H7 (cell line): ENCODE results near the gene GNAZ. TPM values are rescaled to one million over a fixed set of nuclear protein-coding genes. Genes with fewer than 3 reads are reported as not detected.
"Not testable (repeated sequence)": the region's sequence is repeated elsewhere in the genome, so short reads cannot be mapped to it uniquely, and the experiment has no call there.

Experiments used
- DNase-seq: peaks from one replicate; pipeline ENCODE4 v3.0.0; 2012
- H3K27me3 ChIP-seq: 2 replicates; pipeline ENCODE4 v1.6.0; 2011; ENCODE audit warnings: mild to moderate bottlenecking, low read length; ENCODE audit not compliant: control insufficient read depth, insufficient read depth
- H3K36me3 ChIP-seq: replicated peaks from 2 replicates; pipeline ENCODE4 v1.5.1; 2011; ENCODE audit warnings: low read length; ENCODE audit not compliant: control insufficient read depth, insufficient read depth
- H3K4me3 ChIP-seq: 2 replicates; pipeline ENCODE4 v1.5.1; 2011; ENCODE audit warnings: low read depth, mild to moderate bottlenecking, control low read depth, low read length, moderate library complexity; ENCODE audit not compliant: insufficient read depth
- total RNA-seq: library from RNA; depleted of rRNA; stranded (reverse); fragments of >200 nt; shearing (Covaris generic); gene quantifications from 2 replicates; pipeline ENCODE4 v1.2.3, GENCODE V29; 2014; rRNA removed

GNAZ gene
- 18.0 and 24.4 TPM in 2 replicates for total RNA-seq

DNA sequence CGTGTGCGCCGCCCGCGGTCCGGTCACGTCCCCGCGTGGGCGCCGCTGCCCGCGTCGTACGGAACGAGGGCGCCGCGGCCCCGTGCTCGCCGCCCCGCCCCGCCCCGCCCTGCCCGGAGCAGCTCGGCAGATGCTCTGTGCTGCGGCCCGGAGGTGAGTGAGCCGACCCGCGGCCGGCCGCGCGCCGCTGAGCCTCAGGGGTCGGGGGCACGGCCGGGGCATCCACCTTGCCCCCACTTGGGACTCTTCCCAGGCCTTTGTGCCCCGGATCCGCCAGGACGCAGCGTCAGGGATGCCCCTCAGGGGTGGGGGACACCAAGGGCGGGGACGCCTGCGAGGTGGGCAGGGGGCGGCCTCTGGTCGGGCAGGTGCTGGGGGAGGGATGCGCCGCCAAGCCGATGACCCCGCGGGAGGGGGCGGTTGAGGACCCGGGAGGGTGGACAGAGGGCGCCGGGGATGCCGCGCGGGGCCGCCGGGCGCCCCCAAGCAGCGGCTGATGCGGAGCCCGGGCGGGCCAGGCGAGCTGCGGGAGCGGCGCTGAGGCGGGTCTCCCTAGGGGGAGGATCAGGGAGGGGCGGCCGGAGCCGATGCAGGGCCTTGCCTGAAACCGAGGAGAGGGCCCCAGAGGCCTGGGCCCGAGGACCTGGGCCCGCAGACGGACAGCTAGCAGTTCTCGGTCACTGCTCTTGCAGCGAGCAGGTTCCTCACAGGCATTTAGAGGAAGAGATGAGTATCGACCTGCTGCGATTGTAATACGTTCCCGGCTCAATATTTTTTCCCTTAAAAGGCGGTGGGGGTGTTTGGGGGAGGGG is at the start of gene GNAZ:
GNAZ (plus strand) TSS at position 102 of the 812 bp plus-strand sequence. CDS start 25,177 bp downstream, outside the sequence.
- peaks cover 32% of the 10 kb centered on the region for H3K27me3 ChIP-seq
- H3K36me3 ChIP-seq = no peaks in the 10 kb centered on the region
- DNase-seq = peak; percentile 90
- peak within 1 kb of the TSS; percentile 79 for H3K4me3 ChIP-seq

DNA sequence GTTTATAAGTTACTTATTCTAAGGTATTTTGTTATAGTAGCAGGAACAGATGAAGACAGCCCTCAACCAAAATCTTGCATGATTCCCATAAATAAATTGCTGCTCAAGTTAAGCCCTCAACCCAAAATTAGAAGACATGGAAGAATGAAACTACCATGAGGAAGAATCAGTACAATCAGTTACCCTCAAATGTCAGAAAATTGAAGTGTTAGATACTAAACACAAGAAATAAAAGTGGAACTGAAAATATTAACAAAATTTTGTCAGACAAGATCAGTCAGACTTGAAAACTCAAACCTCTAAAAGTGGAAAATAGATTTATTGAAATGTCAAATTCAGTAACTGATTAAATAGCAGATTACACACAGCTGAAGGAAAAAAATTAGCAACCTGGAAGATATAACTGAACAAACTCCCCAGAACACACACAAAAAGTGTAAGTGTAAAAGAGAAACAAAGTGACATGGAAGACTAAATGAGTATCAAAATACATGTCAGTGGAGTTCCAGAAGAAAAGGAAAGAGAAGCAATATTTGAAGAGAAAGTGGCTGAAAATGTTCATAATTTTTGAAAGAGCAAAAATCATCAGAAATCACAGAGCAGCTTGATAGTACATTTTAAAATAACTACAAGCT is 49.5 kb upstream of the GNAZ start:
- Histone ChIP-seq H3K36me3 (no peaks in the 10 kb centered on the region), H3K27me3 (peaks cover 2% of the 10 kb centered on the region), H3K4me3 (no peak overlapping the region)
- DNase-seq = no peak

DNA sequence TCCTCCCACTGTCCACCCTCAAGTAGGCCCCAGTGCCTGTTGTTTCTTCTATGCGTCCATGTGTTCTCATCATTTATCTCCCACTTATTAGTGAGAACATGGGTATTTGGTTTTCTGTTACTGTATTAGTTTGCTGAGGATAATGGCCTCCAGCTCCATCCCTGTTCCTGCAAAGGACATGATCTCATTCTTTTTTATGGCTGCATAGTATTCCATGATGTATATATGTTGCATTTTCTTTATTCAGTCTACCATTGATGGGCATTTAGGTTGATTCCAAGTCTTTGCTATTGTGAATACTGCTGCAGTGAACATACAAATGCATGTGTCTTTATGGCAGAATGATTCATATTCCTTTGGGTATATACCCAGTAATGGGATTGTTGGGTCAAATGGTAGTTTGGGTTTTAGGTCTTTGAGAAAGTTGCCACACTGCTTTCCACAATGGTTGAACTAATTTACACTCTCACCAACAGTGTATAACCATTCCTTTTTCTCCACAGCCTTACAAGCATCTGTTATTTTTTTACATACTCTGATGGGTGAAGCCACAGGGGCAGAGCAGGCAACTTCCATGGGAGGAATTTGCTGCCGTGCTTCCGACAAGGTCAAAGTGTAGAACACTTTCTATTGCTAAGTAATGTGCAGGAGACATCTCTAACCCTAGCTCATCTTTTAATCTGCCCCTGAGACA is 48.5 kb upstream of the GNAZ start:
- not testable (repeated sequence) for DNase-seq, H3K4me3 ChIP-seq, H3K36me3 ChIP-seq

DNA sequence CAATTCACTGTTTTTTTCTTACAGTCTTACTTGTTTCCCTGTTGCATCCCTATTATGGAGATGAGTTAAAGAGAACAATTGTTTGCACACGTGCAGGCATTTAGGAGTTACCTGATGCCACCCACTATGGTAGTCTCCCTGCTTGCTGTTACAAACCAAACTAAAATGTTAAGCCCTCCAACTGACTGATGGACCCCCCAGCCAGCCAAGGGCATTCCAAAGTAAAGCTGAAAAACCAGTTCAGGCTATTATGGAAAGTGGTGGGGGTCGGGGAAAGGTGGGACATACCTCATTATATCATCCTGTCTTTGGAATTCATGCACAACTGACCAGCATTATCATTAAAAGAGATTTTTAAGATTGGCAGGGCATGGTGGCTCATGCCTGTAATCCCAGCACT is 47.0 kb upstream of the GNAZ start:
- H3K27me3 ChIP-seq = no peaks in the 10 kb centered on the region
- H3K36me3 ChIP-seq = no peaks in the 10 kb centered on the region
- no peak overlapping the region for H3K4me3 ChIP-seq
- peak; percentile 31 for DNase-seq

More for the DNA sequence above, 48.5 kb upstream of the GNAZ start:
- H3K27me3 ChIP-seq = not testable (repeated sequence)

DNA sequence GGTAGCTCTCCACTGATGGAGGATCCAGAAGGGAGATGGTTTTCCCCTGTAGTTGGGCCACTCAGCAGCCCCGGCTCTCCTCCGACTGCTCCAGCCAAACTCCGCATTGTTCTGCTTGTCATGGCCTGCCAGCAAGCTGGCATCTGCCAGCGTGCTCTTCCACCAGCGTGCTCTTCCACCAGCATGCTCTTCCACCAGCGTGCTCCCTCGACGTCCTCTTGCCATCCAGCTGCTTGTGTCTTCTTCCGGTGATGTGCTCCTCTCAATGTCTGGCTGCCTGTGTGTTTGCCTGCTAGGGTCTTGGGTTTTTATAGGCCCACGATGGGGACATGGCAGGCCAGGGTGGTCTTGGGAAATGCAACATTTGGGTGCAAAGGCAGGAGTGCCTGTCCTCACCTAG is 43.5 kb upstream of the GNAZ start:
- Histone ChIP-seq H3K36me3 (no peaks in the 10 kb centered on the region), H3K27me3 (no peaks in the 10 kb centered on the region), H3K4me3 (no peak overlapping the region)
- no peak for DNase-seq

DNA sequence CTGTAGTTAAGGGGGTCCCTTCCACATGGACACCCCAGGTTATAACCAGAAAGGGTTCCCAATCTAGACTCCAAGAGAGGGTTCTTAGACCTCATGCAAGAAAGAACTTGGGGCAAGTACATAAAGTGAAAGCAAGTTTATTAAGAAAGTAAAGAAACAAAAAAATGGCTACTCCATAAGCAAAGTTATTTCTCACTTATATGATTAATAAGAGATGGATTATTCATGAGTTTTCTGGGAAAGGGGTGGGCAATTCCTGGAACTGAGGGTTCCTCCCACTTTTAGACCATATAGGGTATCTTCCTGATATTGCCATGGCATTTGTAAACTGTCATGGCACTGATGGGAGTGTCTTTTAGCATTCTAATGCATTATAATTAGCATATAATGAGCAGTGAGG is 42.5 kb upstream of the GNAZ start:
- H3K36me3 ChIP-seq, H3K27me3 ChIP-seq, H3K4me3 ChIP-seq, DNase-seq: not testable (repeated sequence)

DNA sequence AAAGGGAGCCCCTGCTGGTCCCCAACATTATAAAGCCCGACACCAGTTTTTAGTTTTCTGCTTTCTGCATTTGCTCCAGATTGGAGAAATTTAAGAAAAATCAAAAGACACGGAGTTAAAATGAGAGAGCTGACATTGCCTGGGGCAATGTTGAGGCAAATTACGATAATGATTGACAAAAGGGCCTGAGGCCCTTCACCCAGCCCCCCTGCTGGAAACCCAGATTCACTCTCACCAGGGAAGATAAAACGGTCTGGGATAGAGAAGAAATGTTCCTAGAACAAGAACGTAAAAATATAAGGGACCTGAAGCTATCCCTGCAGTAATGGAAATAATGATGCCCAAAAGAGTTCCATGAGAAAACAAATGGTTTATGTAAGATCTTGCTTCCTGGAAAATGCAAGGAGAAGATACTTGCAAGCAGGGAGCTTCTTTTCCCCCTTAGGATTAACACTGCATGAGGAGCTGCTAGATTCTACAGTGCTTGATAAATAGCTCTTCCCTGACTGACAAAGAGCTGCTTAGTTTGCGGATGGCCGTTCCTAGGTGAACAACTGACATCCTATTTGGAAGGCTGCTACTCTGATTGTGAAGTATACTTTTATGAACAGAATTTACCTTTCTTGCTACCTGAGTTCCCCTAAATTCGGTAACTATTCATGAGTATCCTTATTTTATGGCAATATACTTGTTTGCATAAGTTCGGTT is 40.6 kb upstream of the GNAZ start:
- DNase-seq = peak; percentile 42
- no peaks in the 10 kb centered on the region for H3K27me3 ChIP-seq
- H3K36me3 ChIP-seq = no peaks in the 10 kb centered on the region
- H3K4me3 ChIP-seq = no peak overlapping the region

DNA sequence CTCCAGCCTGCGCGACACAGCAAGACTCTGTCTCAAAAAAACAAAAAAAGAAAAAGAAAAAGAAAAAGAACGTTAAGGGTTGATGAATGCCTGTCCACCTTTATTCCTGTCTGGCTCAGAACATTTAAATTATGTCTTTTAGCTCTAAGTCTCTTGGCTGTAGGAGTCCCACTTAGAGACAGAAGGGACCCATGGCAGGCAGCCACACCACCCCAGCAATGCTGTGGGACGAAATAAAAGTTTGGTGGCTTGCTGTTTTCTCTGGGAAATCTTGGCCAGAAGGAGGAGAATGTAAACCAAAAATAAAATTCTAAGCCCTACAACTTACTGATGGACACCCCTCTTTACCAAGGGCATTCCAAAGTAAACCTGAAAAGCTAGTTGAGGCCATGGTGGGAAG is 38.9 kb upstream of the GNAZ start:
- Histone ChIP-seq H3K4me3 (no peak overlapping the region), H3K36me3 (no peaks in the 10 kb centered on the region), H3K27me3 (no peaks in the 10 kb centered on the region; the same call in 1 of the 2 replicates)
- no peak for DNase-seq

DNA sequence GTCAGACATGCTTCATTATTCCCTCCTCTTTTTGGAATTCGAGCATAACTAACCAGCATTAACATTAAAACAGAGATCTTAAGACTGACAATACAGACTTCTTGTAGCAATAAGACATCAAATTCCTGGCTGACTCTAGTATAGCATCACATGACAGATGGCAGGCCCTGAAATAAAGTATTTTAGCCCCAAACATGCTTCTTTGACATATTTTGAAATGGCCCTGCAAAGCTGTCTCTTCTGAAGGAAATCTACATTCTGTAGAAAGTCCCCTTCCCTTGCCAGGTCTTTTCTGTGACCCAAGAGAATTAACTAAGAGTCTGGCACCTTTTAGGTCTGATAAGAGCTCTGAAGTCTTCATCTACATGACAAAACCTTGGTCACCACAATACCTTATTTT is 38.5 kb upstream of the GNAZ start:
- Histone ChIP-seq H3K36me3 (no peaks in the 10 kb centered on the region), H3K4me3 (no peak overlapping the region), H3K27me3 (no peaks in the 10 kb centered on the region; the same call in 1 of the 2 replicates)
- DNase-seq = no peak

DNA sequence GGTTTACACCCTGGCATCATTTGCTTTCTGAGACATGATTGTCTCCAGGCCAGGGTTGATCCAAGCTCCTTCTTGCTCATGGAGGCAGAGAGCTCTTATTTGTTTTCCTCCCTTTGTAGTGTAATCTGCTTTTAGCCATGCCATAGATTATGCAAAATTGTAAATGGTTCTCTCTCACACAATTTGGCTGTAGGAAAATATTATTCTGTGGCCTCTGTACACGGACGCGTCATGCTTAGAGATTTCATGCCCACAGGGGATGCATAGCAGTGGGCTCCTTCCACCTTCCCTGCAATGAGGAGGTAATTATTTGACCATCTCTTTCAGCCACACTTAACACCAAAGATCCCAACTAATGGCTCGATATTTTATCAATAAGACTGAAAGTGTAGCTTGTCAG is 37.7 kb upstream of the GNAZ start:
- no peak for DNase-seq
- Histone ChIP-seq H3K36me3 (no peaks in the 10 kb centered on the region), H3K27me3 (no peaks in the 10 kb centered on the region; the same call in 1 of the 2 replicates), H3K4me3 (no peak overlapping the region)

DNA sequence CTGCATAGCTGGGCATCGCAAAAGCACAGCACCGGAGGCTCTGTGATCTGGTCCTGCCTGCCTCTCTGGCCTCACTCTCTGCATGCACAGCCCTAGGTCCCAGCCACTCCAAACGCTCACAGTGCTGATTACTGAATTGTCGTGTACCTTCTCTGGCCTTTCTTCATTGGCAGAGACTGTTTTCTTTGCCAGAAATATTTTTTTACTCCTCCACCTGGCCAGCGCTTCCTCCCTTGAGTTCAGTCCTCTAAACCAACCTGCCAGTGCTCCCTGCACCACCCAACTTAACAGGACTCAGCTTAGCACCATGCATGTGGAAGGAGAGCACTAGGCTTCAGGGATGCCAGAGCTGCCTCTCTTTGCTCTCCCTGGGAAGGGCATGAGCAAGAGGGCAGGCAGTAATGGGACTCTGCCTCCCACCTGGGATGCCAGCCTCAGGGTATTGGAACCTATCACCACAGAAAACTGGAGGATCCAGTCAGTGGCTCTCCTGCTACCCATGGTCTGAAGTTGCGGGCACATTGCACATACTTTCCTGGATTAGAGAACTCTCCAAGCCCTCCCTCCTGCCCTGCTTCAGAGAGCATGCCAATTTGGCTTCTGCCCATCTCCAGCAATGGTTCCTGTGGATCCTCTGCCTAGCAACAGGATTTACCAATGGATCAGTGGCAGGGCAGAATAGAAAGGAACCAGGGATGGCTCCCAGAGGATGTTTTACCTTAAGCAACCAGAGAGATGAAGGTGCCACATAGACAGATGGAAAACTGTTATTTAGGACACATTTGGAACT is 37.0 kb upstream of the GNAZ start:
- Histone ChIP-seq H3K4me3 (no peak overlapping the region), H3K27me3 (no peaks in the 10 kb centered on the region; the same call in 1 of the 2 replicates)

DNA sequence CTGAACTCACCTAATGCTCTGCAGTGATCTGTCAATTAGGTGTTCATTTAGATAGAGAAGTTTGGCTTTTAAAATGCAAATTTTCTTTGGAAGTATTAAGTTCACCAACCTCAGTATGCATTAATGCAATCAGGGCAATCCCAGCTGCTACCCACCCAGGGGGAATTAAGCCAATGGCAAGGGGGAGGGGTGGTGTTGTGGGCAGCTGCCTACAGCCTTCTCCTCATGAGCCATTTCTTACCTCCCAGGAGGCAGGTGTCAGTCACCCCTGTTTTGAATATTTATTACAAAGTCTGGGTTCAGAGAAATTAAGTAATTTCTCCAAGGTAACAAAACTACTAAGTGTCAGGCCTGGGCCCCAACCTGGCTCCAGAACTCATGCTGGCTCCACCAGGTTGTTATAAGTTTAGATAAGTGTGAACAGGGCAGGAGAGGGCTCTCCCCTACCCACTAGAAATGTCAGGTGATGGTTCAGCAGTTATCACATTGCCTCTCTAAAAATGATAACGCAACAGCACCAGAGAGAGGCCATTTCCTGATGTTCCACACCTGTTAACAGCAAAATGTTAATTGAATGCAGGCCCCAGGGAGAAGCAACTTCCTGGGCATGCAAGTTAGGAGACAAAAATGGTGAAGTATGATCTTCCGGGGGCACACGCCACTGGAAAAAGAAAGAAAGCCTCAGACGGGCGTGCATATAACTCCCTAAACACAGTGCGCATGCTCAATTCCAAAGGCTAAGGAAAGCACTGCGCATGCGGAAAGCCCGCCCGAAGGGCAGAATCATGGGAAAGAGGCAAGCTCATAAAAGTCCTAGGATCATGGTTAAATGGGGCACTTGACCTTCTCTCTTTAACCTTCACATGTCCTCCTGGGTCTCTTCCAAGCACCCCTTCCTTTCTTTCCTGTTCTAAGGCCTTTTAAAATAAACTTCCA is 35.4 kb upstream of the GNAZ start:
- no peaks in the 10 kb centered on the region for H3K36me3 ChIP-seq
- no peak overlapping the region for H3K4me3 ChIP-seq
- DNase-seq = no peak
- no peaks in the 10 kb centered on the region; the same call in 1 of the 2 replicates for H3K27me3 ChIP-seq

More for the DNA sequence above, 37.0 kb upstream of the GNAZ start:
- no peaks in the 10 kb centered on the region for H3K36me3 ChIP-seq
- no peak for DNase-seq
